Common myeloid progenitor, CD34-positive (primary cell): ENCODE results near the gene OR2V1.

ENCODE experiments used
- CTCF ChIA-PET: fragments of 350-600 bp; sonication (Branson Sonifier 250); formaldehyde crosslinking; loops from one replicate; lab custom pipeline; 2021; ENCODE audit warnings: antibody characterized with exemption; lab: Charles Lee
- POLR2A ChIA-PET: fragments of 350-600 bp; sonication (Branson Sonifier 250); formaldehyde crosslinking; loops from one replicate; lab custom pipeline; 2021; ENCODE audit warnings: antibody characterized with exemption; lab: Charles Lee
- DNase-seq, 3 donors: peaks; one replicate each; pipeline versions ENCODE4 v3.0.0 to v3.0.0-alpha.2; 2013
- H3K27ac ChIP-seq, 2 experiments: 1 replicate in 1 of 2; 2 replicates in 1 of 2; pipeline ENCODE4 v1.7.0; 2013; ENCODE audit warnings: inconsistent platforms in 2 of 2, low read length in 2 of 2, mild to moderate bottlenecking in 2 of 2, low read depth in 1 of 2, moderate library complexity in 1 of 2; ENCODE audit not compliant: severe bottlenecking in 2 of 2, insufficient read depth in 1 of 2, poor library complexity in 1 of 2
- H3K27me3 ChIP-seq, 5 experiments: replicated peaks in 2 of 5; 1 replicate in 3 of 5; 2 replicates in 2 of 5; pipeline versions ENCODE4 v1.6.1 to v1.7.0; 2013; ENCODE audit warnings: low read length in 4 of 5, mild to moderate bottlenecking in 2 of 5, moderate library complexity in 2 of 5, inconsistent platforms in 1 of 5; ENCODE audit not compliant: insufficient read depth in 5 of 5, control insufficient read depth in 4 of 5
- H3K36me3 ChIP-seq, 4 experiments: 1 replicate in 2 of 4; 2 replicates in 2 of 4; pipeline versions ENCODE4 v1.6.1 to v1.7.0; 2013; ENCODE audit warnings: low read length in 3 of 4, control low read depth in 1 of 4, mild to moderate bottlenecking in 1 of 4; ENCODE audit not compliant: control insufficient read depth in 4 of 4, insufficient read depth in 4 of 4
- H3K4me1 ChIP-seq, 4 experiments: 1 replicate in 3 of 4; 2 replicates in 1 of 4; pipeline versions ENCODE4 v1.6.1 to v1.7.1; 2013; ENCODE audit warnings: low read length in 3 of 4, mild to moderate bottlenecking in 3 of 4, control low read depth in 1 of 4, inconsistent platforms in 1 of 4, moderate library complexity in 1 of 4; ENCODE audit not compliant: control insufficient read depth in 4 of 4, insufficient read depth in 4 of 4; ENCODE audit errors: control extremely low read depth in 1 of 4
- H3K4me3 ChIP-seq, 7 experiments: 1 replicate in 4 of 7; 2 replicates in 3 of 7; pipeline versions ENCODE4 v1.5.1 to v1.7.0; 2013; ENCODE audit warnings: mild to moderate bottlenecking in 7 of 7, low read length in 6 of 7, moderate library complexity in 6 of 7, inconsistent platforms in 2 of 7, low read depth in 2 of 7, control low read depth in 1 of 7; ENCODE audit not compliant: insufficient read depth in 4 of 7, control insufficient read depth in 1 of 7; ENCODE audit errors: extremely low read depth in 1 of 7
- H3K9me3 ChIP-seq, 5 experiments: 1 replicate in 4 of 5; 2 replicates in 1 of 5; pipeline versions ENCODE4 v1.6.1 to v1.7.1; 2013; ENCODE audit warnings: low read length in 4 of 5, mild to moderate bottlenecking in 2 of 5, inconsistent platforms in 1 of 5, low read depth in 1 of 5, moderate library complexity in 1 of 5; ENCODE audit not compliant: control insufficient read depth in 4 of 5, insufficient read depth in 2 of 5; ENCODE audit errors: control extremely low read depth in 1 of 5
- WGBS: methylation state at CpG from one replicate; pipeline ENCODE4 v1.1.5; 2013; ENCODE audit not compliant: insufficient coverage; 5-methylcytosine and 5-hydroxymethylcytosine counted together

Gene OR2V1

GRCh38 chr5:181160152-181160754 lies 29.3 kb upstream of the OR2V1 start:
- no peaks in the 10 kb centered on the region for H3K36me3 ChIP-seq
- H3K27me3 ChIP-seq, result peaks cover 0 to 26% (median 5%) of the 10 kb centered on the region in 5 experiments
- peaks cover 0 to 2% (median 0%) of the 10 kb centered on the region in 5 experiments for H3K9me3 ChIP-seq
- DNase-seq, result peak; percentile 63 to 86 (median 85)
- WGBS, result 88% methylated on average over 10 of the region's 21 CpGs
- POLR2A ChIA-PET, result no interaction called here
- peak overlapping the region in 4 of 7 experiments; percentile 40 to 53 (median 50) for H3K4me3 ChIP-seq
- peaks cover 0 to 19% (median 11%) of the 10 kb centered on the region in 4 experiments for H3K4me1 ChIP-seq
- CTCF ChIA-PET, result interaction anchor here (0.6 to 1.2 kb wide), 4 partner anchors 9 to 1054 kb away, joined by 3 to 5 read pairs (median 3); no protein-coding TSS in a partner anchor
- peak overlapping the region in 1 of 2 experiments; percentile 79 for H3K27ac ChIP-seq

- POLR2A ChIA-PET, result no interaction called here
- peak overlapping the region in 1 of 2 experiments; percentile 79 for H3K27ac ChIP-seq
- H3K4me3 ChIP-seq, result peak overlapping the region in 1 of 7 experiments; percentile 49
- peaks cover 0 to 19% (median 11%) of the 10 kb centered on the region in 4 experiments for H3K4me1 ChIP-seq
- CTCF ChIA-PET, result interaction anchor here (0.6 to 2.0 kb wide), 8 partner anchors 8 to 1054 kb away, joined by 3 to 5 read pairs (median 3); no protein-coding TSS in a partner anchor
- peaks cover 0 to 21% (median 5%) of the 10 kb centered on the region in 5 experiments for H3K27me3 ChIP-seq
- peak; percentile 63 to 66 (median 66) for DNase-seq
- H3K9me3 ChIP-seq, result peaks cover 0 to 2% (median 0%) of the 10 kb centered on the region in 5 experiments
- H3K36me3 ChIP-seq, result no peaks in the 10 kb centered on the region
- WGBS, result 62% methylated on average over 15 of the region's 20 CpGs
Measured at GRCh38 chr5:181159286-181160151, 28.6 kb upstream of the OR2V1 start.

GRCh38 chr5:181158869-181159268 lies 27.9 kb upstream of the OR2V1 start:
- Histone ChIP-seq H3K9me3 (no peaks in the 10 kb centered on the region), H3K27ac (no peak overlapping the region), H3K36me3 (no peaks in the 10 kb centered on the region), H3K27me3 (peaks cover 0 to 17% (median 5%) of the 10 kb centered on the region in 5 experiments), H3K4me1 (peaks cover 0 to 19% (median 11%) of the 10 kb centered on the region in 4 experiments), H3K4me3 (no peak overlapping the region)
- no peak for DNase-seq
- ChIA-PET CTCF (interaction anchor here (1.0 to 2.0 kb wide), 6 partner anchors 8 to 367 kb away, joined by 3 to 5 read pairs (median 3); no protein-coding TSS in a partner anchor), POLR2A (no interaction called here)
- 91% methylated on average over 2 of the region's 3 CpGs for WGBS

- 64% methylated on average over 3 of the region's 3 CpGs for WGBS
- POLR2A ChIA-PET, result no interaction called here
- Histone ChIP-seq H3K27ac (no peak overlapping the region), H3K4me3 (no peak overlapping the region), H3K27me3 (peaks cover 0 to 10% (median 0%) of the 10 kb centered on the region in 5 experiments), H3K4me1 (peaks cover 0 to 15% (median 7%) of the 10 kb centered on the region in 4 experiments), H3K36me3 (no peaks in the 10 kb centered on the region), H3K9me3 (no peaks in the 10 kb centered on the region)
- CTCF ChIA-PET, result no interaction called here
- DNase-seq, result no peak
Measured at GRCh38 chr5:181156758-181157157, 25.8 kb upstream of the OR2V1 start.

- 92% methylated on average over 2 of the region's 5 CpGs for WGBS
- Histone ChIP-seq H3K27ac (no peak overlapping the region), H3K4me1 (no peaks in the 10 kb centered on the region), H3K9me3 (no peaks in the 10 kb centered on the region), H3K36me3 (no peaks in the 10 kb centered on the region), H3K4me3 (no peak overlapping the region), H3K27me3 (peaks cover 0 to 19% (median 3%) of the 10 kb centered on the region in 5 experiments)
- ChIA-PET POLR2A (no interaction called here), CTCF (no interaction called here)
- DNase-seq, result no peak
Measured at GRCh38 chr5:181153814-181154213, 22.8 kb upstream of the OR2V1 start.

GRCh38 chr5:181152406-181152805 lies 21.4 kb upstream of the OR2V1 start:
- Histone ChIP-seq H3K36me3 (no peaks in the 10 kb centered on the region), H3K4me3 (no peak overlapping the region), H3K9me3 (no peaks in the 10 kb centered on the region), H3K27me3 (peaks cover 0 to 22% (median 3%) of the 10 kb centered on the region in 5 experiments), H3K4me1 (no peaks in the 10 kb centered on the region), H3K27ac (no peak overlapping the region)
- ChIA-PET CTCF (interaction anchor here (1.1 kb wide), 1 partner anchor 33 kb away, joined by 3 read pairs; no protein-coding TSS in a partner anchor), POLR2A (no interaction called here)
- 94% methylated on average over 8 of the region's 9 CpGs for WGBS
- no peak for DNase-seq
